ENCODE data around the gene TOR1AIP1.

GRCh38 chr1:179925922-179926849 lies 44.1 kb downstream of the TOR1AIP1 start:
- TF ChIP-seq CTCF (IDR thresholded peaks at IDR 0.05): no peak
- TF ChIP-seq POLR2A (IDR thresholded peaks at IDR 0.05): no peak

Measured in testis (tissue), 2 donors.